ENCODE results near the gene MRPL55. TPM values are rescaled to one million over a fixed set of nuclear protein-coding genes. Genes with fewer than 3 reads are reported as not detected.
A peak's percentile ranks its signal among the peaks of the same experiment; 100 is the strongest.

MRPL55 gene
- total and polyA plus RNA-seq, 2 of the 13 experiments (the other 11 are each of a cell fraction or from before 2014, with no cell fraction given): 58.6 to 92.9 TPM

- TF ChIP-seq, protein P1, sequence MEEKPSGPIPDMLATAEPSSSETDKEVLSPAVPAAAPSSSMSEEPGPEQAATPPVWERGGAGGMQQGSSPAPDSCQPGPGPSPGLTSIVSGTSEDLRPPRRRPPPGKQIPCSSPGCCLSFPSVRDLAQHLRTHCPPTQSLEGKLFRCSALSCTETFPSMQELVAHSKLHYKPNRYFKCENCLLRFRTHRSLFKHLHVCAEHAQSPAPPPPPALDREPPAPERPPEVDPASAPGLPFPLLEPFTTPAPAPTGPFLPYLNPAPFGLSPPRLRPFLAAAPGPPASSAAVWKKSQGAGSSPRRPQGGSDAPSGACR (CRISPR knock-in tag; IDR thresholded peaks at IDR 0.05): no peak
- peak; percentile 73 for TF ChIP-seq HIVEP1 (CRISPR knock-in tag; IDR thresholded peaks at IDR 0.05)
- TF ChIP-seq ZNF430 (CRISPR knock-in tag; IDR thresholded peaks at IDR 0.05): no peak; the same call in 1 of the 2 replicates
- peak; percentile 32; the same call in 1 of the 2 replicates for TF ChIP-seq ZNF782 (CRISPR knock-in tag; IDR thresholded peaks at IDR 0.05; ENCODE audit: borderline replicate concordance)
- TF ChIP-seq, protein P2, sequence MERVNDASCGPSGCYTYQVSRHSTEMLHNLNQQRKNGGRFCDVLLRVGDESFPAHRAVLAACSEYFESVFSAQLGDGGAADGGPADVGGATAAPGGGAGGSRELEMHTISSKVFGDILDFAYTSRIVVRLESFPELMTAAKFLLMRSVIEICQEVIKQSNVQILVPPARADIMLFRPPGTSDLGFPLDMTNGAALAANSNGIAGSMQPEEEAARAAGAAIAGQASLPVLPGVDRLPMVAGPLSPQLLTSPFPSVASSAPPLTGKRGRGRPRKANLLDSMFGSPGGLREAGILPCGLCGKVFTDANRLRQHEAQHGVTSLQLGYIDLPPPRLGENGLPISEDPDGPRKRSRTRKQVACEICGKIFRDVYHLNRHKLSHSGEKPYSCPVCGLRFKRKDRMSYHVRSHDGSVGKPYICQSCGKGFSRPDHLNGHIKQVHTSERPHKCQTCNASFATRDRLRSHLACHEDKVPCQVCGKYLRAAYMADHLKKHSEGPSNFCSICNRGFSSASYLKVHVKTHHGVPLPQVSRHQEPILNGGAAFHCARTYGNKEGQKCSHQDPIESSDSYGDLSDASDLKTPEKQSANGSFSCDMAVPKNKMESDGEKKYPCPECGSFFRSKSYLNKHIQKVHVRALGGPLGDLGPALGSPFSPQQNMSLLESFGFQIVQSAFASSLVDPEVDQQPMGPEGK (CRISPR knock-in tag; IDR thresholded peaks at IDR 0.05): no peak; the same call in 1 of the 2 replicates
- no peak for TF ChIP-seq DNMT1 (CRISPR knock-in tag; IDR thresholded peaks at IDR 0.05)
- peak; percentile 66; the same call in 1 of the 2 replicates for TF ChIP-seq ZNF552 (CRISPR knock-in tag; IDR thresholded peaks at IDR 0.05; ENCODE audit: borderline replicate concordance)
- TF ChIP-seq TRIM24 (CRISPR knock-in tag; IDR thresholded peaks at IDR 0.05): no peak
- TF ChIP-seq STAG1 (CRISPR knock-in tag; IDR thresholded peaks at IDR 0.05): no peak
- no peak for TF ChIP-seq ZNF775 (CRISPR knock-in tag; IDR thresholded peaks at IDR 0.05; ENCODE audit: borderline replicate concordance)
- no peak for TF ChIP-seq ZFP1 (CRISPR knock-in tag; IDR thresholded peaks at IDR 0.05)
- no peak for TF ChIP-seq KDM6A (CRISPR knock-in tag; IDR thresholded peaks at IDR 0.05; ENCODE audit: low read depth)
- TF ChIP-seq ZNF749 (CRISPR knock-in tag; IDR thresholded peaks at IDR 0.05; ENCODE audit: borderline replicate concordance): no peak
- TF ChIP-seq SMC3 (IDR thresholded peaks at IDR 0.05; ENCODE audit: low read length): no peak
- TF ChIP-seq ASH2L (IDR thresholded peaks at IDR 0.05; ENCODE audit: insufficient read length, low read depth, low read length): no peak
- no peak; the same call in 1 of the 2 replicates for TF ChIP-seq ZNF556 (CRISPR knock-in tag; IDR thresholded peaks at IDR 0.05; ENCODE audit: borderline replicate concordance)
- no peak for TF ChIP-seq HOXD1 (CRISPR knock-in tag; IDR thresholded peaks at IDR 0.05)
- TF ChIP-seq, protein P3, sequence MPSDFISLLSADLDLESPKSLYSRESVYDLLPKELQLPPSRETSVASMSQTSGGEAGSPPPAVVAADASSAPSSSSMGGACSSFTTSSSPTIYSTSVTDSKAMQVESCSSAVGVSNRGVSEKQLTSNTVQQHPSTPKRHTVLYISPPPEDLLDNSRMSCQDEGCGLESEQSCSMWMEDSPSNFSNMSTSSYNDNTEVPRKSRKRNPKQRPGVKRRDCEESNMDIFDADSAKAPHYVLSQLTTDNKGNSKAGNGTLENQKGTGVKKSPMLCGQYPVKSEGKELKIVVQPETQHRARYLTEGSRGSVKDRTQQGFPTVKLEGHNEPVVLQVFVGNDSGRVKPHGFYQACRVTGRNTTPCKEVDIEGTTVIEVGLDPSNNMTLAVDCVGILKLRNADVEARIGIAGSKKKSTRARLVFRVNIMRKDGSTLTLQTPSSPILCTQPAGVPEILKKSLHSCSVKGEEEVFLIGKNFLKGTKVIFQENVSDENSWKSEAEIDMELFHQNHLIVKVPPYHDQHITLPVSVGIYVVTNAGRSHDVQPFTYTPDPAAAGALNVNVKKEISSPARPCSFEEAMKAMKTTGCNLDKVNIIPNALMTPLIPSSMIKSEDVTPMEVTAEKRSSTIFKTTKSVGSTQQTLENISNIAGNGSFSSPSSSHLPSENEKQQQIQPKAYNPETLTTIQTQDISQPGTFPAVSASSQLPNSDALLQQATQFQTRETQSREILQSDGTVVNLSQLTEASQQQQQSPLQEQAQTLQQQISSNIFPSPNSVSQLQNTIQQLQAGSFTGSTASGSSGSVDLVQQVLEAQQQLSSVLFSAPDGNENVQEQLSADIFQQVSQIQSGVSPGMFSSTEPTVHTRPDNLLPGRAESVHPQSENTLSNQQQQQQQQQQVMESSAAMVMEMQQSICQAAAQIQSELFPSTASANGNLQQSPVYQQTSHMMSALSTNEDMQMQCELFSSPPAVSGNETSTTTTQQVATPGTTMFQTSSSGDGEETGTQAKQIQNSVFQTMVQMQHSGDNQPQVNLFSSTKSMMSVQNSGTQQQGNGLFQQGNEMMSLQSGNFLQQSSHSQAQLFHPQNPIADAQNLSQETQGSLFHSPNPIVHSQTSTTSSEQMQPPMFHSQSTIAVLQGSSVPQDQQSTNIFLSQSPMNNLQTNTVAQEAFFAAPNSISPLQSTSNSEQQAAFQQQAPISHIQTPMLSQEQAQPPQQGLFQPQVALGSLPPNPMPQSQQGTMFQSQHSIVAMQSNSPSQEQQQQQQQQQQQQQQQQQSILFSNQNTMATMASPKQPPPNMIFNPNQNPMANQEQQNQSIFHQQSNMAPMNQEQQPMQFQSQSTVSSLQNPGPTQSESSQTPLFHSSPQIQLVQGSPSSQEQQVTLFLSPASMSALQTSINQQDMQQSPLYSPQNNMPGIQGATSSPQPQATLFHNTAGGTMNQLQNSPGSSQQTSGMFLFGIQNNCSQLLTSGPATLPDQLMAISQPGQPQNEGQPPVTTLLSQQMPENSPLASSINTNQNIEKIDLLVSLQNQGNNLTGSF (CRISPR knock-in tag; IDR thresholded peaks at IDR 0.05): no peak
- no peak for TF ChIP-seq SRSF4 (IDR thresholded peaks at IDR 0.05; ENCODE audit: low read depth, low read length, poor library complexity, severe bottlenecking)
Measured at GRCh38 chr1:228082214-228082917, 26.7 kb downstream of the MRPL55 start, which contains the start of gene ARF1 (continued).

All from HepG2 (cell line).